RPMI8226 (cell line): ENCODE data around the gene CEP170B.
A peak's percentile ranks its signal among the peaks of the same experiment; 100 is the strongest.
"Not testable (repeated sequence)": the region's sequence is repeated elsewhere in the genome, so short reads cannot be mapped to it uniquely, and the experiment has no call there.

Experiments used
- DNase-seq: peaks from one replicate; pipeline ENCODE4 v3.0.0-alpha.2; 2015

The CEP170B gene

DNA sequence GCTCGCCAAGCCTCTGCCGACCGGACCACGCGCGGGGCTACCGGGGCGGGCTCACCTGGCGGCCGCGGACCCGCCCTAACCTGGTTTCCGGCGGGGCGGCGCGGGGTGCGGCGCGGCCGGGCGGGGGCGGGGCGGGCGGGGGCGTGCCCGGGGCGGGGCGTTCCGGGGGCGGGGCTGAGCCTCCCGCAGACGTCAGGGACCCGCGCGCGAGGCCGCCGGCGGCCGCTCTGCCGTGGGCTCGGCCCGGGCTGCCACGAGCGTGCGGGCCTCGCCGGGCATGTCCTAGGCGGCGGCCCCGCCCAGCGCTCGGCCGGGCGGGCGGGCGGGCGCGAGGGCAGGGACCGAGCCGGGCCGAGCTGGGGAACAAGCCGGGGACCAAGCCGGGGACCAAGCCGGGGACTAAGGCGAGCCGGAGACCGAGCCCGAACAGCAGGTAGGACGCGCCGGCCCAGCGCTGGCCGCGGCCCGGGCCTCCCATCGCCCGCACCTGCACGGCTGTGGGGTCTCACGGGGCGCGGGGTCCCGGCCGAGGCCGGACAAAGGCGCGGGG, at the start of gene CEP170B:
CEP170B (plus strand) TSS at position 188 of the 550 bp plus-strand sequence. CDS start 3,183 bp downstream, outside the sequence.
- peak; percentile 59 for DNase-seq

DNA sequence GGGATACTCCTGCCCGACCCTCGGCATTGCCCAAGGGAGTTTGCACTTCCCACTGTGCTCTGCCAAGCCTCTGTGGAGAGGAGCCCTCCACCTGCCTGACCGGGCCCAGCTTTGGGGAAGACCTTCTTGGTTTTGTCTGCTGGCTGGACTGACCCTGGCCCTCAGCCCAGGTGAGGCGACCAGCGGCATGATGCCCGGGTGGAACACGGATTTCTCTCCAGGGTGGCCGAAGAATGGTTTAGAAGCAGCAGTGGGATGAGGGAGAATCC, 48.5 kb upstream of the CEP170B start:
- no peak for DNase-seq

DNA sequence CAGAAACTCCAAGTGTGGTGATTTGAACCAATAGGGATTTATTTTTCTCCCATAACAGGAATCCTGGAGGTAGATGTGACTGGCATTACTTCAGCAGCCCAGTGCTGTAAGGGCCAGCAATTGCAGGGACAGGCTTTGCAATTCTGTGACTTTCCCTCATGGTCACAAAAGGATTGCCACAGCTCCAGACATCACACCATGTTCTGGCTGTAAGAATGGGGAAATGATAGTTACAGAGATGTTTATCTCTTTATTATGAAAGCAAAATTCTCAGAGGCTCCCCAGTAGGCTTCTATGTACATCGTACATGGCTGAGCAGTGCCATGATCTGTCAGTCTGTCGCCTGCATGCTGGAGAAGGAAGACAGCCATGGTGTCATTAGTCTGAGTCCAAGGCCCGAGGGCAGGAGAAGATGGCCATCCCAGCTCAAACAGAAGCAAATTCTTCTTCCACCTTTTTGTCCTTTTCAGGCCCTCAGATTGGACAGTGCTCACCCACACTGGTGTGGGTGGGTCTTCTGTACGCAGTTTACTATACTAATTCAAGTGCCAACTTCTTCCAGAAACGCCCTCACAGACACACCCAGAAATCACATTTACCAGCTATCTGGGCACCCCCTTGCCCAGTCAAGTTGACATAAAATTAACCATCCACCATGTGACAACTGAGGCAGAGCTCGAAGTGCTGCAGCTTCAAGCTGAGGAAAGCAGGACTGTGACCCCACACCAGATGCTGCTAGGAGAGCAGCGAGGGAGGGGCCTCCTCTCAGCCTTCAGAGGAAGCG, 46.9 kb upstream of the CEP170B start:
- DNase-seq, result no peak

DNA sequence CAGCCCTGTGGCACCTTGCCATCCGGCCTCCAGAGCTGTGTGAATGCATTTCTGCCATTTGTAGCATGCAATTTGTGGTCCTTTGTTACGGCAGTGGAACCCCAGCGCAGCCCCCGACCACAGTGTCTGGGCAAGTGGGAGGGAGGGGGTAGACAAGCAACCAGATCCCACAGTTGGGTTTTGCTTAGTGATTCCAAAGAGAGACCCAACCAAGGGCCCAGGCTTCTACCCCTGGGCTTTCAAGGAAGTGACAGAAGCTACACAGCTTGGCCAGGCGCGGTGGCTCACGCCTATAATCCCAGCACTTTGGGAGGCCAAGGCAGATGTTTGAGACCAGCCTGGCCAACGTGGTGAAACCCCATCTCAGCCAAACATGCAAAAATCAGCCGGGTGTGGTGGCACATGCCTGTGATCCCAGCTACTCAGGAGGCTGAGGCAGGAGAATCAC, 46.3 kb upstream of the CEP170B start:
- no peak for DNase-seq

DNA sequence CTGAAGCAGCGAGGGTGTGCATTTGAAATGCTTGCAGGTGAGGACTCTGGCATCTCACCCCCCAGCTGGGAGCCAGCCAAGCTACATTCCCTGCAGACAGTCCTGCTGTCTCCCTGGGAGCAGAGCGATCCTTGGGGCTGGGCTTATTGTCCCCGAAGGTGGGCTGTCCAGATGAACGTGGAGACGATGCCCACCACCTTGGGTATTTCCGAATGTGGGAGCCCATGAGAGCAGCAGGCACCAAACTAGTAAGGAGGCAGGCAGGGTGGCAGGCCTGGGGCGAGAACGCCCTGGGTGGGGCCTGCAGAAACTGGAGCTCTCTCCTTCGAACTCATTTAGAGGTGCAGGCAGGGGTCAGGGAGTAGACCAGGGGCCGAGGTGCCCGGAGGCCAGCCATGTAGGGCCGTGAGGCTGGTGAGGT, 45.7 kb upstream of the CEP170B start:
- DNase-seq, result no peak

DNA sequence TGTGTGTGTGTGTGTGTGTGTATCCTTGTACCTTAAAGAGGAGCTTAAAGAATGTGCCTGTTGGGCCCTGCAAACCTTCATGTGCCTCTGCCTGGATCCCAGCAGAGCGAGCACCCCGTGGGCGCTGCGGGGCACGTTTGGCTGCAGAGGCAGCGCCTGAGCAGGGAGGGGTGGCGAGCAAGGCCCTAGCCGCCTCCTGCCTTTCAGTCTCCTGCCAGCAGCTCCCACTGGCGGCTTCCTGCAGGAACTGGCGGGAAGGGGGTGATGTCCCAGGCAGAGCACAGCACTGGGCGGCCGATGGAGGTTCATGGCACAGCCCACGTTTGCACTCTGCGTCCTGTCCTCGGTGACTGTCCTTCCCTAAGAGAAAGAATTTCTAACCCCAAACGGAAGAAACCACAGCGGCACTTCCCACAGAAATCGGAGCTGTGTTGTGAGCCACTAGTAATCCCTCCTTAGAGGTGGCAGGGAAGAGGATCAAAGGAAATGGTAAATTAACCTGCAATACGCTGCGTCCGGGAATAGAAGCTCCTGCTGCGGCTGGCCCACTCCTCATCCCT, 44.3 kb upstream of the CEP170B start:
- DNase-seq, result peak; percentile 13

DNA sequence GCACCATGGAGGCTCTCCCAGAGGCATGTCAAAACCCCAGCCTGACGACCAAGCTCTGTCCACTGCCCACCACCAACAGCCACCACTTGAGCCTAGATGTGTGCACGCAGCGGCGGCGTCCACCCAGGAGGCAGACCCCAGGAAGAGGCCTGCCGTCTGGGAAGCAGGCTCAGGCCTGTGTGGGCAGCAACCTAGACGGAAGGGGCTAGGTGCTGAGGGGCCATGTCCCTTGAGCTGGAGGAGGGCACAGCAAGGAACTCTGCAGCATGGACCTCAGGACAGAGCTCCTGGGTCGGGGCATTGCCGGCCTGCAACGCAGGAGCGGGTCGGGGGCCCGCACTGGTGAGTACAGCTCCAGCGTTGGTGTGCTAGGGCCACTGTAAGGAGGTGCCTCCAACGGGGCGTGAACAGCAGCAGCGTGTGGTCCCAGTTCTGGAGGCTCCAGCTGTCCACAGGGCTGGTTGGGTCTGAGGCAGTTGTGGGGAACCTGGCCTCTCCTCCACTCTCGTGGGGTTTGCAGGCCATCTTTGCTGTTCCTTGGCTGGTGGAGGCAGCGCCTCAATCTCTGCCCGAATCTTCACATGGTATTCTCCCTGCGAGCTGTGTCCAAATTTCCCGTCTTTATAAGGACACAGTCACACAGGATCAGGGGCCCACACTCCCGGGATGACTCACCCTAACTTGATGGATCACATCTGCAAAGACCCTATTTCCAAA, 43.7 kb upstream of the CEP170B start:
- DNase-seq, result no peak

DNA sequence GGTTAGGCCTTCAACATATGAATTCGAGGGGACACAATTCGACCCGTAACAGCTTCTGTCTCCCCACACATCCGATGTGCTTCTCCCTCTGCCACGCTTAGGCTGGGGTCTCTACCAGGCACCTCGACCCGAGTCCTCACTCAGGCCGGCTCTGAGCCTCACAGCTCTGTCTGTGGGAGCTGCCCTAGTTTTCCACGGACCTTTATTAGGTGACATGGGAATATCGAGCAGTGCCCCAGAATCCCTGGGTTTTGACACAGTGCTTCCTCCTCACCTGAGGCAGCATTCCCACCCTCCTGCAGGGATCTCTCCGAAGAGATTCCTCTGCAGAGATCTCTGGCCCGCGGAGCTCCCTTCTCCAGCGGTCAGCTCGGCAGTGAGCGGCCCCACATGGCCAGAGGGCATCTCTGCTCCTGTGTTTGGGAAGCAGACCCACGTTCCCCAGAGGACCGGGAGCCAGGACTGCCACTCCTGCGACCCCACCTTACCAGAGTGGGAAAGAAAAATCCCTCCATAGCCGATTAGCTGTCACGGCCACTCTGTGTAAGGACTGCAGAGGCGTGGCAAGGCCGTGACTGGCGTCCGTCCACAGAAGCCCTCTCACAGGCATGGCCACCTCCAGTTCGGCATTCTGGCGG, 43.0 kb upstream of the CEP170B start:
- no peak for DNase-seq

DNA sequence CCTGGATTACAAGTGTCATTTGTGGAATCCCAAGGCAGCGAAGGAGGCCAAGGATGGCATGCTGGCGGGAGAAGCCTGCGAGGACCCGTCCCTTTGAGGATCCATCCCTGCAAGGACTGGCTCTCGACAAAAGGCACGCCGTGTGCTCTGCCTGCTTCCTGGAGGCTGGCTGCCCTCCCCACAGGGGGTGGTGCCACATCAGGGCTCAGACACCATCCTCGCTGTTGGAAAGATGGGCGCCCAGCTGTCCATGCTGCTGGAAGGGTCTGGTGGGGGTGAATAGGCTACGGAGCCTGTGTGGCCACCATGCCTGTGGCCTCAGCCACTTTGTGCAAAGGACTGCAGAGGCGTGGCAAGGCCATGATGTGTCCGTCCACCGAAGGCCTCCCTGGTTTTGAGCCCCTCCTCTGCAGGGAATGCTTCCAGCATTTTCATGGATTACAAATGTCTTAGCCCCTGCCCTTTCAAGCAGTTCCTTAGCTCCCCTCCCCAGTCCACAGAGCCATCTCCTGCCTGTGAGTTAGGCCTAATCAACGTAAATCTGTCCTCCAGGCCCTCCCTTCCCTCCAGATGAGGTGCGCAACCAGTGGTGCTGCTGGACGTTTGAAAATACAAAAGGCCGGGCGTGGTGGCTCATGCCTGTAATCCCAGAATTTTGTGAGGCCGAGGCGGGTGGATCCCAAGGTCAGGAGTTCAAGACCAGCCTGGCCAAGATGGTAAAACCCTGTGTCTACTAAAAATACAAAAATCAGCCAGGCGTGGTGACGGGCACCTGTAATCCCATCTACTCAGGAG, 42.0 kb upstream of the CEP170B start:
- DNase-seq, result no peak

DNA sequence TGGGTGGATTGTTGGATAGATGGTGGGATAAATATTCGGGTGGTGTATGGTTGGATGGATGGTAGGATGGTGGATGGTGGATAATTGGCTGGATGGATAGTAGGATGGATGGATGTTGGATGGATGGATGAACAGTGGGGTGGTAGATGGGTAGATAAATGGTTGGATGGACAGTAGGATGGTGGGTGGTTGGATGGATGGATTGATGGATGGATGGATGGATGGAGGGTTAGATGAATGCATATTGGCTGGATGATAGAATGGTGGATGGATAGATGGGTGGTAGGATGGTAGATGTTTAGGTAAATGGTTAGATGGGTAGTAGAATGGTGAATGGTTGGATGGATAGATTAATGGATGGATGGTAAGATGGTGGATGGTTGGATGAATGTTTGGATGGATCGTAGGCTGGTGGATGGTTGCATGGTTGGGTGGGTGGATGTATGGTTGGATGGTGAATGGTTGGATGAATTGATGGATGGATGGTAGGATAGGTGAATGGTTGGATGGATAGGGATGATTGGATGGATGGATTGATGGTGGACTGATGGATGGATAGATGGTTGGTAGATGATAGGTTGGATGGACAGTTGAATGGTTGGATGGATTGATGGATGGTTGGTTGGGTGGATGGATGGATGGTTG, 40.6 kb upstream of the CEP170B start:
- DNase-seq, result no peak

DNA sequence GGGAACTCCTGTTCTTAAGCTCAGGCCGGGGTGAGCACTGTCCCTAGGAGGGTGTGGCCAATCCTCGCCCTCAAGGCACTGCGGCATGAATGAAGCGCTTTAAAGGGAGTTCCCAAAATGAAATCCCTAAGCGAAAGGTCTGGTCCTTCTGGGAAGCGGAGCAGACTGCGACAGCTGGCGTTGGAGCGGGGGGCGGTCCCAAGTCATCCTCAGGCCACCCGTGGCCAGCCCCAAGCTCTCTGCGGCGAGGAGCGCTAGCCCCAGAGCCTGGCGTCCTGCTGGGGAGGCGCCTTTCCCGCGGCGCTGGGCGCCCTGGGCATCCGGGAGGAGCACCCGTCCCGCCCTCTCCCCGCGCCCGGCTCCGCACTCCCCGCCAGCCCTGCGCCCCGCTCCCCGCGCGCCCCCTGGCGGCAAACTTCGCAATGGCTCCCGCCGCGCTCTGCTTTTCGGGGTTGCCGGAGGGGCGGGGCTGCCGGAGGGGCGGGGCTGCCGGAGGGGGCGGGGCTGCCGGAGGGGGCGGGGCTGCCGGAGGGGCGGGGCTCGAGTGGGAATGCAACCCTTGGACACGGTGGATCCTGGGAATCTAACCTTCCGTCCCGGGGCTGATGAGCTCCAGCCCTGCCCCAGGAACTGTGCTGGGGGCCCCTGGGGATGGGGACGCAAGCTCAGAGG, 38.7 kb upstream of the CEP170B start:
- peak; percentile 81 for DNase-seq

DNA sequence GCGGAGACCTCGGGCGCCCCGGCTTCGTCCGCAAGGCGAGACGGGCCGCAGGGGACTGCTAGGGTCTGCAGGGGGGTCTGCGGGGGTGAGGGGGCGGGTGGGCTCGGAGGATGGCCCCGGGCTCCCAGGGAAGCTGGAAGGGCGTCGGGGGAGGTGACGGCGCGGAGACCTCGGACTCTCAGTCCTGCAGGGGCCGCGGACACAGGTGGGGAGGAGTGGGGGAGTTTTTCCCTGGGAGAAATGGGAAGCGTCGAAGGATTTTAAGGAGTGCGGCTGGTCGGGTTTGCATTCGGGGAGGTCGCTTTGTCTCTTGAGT, 38.2 kb upstream of the CEP170B start:
- DNase-seq, result no peak

DNA sequence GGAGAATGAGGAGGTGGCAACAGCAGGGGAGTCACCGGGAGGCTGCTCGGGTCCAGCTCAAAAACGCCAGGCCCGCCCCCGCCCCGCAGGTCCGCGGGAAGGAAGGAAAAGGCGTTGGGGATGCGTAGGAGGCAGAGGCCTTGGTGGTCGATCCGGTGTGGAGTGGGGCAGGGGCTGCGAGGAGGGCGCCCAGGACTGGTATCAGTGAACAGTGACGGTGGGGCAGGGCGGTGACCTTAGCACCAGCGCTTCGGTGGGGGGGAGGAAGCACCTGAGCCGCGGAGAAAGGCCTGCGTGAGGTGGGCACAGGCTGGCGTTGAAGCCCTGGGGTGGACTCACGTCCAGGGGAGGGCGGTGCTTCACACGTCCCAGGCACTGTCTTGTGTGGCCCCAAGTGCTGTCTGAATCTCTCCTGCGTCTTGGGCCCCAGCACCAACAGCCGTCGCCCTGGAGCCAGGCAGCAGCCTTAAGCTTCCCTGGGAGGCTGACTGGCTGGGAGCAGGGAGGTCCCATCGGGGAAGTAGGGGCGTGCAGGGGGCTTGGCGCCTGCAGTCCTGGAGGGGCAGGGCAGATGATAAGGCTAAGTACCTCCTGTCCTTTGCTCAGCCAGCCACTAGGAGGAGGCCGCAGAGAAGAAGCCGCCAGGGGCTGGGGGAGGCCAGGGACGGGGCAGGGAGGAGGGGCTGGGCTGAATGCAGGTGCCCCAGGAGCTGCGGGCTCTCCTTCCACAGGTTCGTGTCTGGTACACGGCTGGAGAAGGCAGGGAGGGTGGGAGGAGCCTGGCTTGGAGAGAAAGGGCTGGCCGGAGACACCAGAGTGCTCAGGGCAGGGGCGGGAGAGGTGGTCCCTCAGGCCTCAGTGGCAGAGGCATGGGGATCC, 37.7 kb upstream of the CEP170B start:
- peak; percentile 65 for DNase-seq

DNA sequence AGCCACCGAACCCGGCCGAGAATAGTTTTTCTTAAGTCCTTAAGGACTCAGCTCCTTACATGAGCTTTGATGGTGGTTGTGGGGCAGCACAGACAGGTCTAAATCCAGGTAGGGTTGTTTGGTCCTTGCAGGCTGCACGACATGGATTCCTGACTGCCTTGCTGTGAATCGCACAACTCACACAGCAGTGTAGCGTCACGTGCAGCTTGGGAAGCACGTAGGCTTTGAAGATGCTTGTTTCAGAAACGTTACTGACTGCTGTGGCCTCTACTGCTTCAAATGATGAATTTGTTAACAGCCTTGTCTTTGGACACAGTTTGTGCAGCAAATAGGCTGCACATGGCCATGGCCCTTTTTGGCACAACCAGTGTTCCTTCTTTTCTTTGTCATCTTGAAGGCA, 34.3 kb upstream of the CEP170B start:
- no peak for DNase-seq

DNA sequence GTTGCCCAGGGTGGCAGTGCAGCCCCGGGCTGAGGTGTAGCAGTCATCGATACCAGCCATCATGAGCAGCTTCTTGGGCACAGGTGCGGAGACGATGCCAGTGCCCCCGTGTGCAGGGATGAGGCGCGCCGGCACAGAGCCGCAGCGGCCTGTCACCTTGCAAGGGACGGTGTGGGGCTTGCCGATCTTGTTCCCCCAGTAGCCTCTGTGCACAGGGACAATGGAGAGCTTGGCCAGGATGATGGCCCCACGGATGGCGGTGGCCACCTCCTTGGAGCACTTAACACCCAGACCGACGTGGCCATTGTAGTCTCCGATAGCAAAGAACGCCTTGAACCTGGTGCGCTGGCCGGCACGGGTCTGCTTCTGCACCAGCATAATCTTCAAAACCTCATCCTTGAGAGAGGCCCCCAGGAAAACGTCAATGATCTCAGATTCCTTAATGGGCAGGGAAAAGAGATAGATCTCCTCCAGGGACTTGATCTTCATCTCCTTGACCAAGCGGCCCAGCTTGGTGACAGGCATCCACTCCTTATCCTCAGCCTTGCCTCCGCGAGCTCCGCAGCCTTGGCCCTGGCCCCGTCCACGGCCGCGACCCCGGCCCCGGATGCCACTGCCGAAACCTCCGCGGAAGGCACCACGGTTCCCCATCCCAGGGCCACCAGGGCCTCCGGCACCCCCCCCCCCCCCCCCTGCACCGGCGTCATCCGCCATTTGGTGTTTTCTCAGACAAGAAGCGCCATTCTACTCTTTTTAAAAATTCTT, 28.7 kb upstream of the CEP170B start:
- DNase-seq, result not testable (repeated sequence)

DNA sequence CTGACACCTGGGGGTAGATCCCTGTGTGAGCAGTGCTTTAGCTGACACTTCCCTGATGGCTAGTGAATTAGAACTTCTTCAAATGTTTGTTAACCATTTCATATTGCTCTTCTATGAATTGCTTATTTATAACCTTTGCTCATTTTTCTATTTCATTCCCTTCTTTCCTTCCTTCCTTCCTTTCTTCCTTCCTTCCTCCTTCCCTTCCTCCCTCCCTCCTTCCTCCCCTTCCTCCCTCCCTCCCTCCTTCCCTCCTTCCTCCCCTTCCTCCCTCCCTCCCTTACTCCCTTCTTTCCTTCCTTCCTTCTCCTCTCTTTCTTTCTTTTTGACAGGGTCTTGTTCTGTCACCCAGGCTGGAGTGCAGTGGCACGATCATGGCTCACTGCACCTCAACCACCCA, 23.3 kb upstream of the CEP170B start:
- DNase-seq, result no peak

DNA sequence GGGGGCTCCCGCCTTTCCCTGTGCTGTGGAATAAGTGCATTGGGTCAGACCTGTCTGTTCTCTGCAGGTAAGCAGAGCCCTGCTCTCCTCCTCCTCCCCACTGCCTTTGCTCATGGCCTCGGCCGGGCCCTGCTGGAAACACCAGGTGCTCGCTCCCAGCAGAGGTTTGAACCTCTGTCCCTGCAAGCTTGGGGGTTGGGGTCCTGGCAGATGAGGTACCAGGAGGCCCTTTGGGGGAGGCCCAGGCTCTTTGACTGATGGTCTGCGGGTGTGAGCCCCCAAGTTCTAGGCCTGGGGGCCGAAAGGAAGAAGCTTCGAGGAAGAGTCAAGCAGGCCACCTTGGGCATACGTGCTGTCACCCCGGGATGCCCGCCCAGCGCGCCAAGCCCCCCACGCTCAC, 22.1 kb upstream of the CEP170B start:
- no peak for DNase-seq

DNA sequence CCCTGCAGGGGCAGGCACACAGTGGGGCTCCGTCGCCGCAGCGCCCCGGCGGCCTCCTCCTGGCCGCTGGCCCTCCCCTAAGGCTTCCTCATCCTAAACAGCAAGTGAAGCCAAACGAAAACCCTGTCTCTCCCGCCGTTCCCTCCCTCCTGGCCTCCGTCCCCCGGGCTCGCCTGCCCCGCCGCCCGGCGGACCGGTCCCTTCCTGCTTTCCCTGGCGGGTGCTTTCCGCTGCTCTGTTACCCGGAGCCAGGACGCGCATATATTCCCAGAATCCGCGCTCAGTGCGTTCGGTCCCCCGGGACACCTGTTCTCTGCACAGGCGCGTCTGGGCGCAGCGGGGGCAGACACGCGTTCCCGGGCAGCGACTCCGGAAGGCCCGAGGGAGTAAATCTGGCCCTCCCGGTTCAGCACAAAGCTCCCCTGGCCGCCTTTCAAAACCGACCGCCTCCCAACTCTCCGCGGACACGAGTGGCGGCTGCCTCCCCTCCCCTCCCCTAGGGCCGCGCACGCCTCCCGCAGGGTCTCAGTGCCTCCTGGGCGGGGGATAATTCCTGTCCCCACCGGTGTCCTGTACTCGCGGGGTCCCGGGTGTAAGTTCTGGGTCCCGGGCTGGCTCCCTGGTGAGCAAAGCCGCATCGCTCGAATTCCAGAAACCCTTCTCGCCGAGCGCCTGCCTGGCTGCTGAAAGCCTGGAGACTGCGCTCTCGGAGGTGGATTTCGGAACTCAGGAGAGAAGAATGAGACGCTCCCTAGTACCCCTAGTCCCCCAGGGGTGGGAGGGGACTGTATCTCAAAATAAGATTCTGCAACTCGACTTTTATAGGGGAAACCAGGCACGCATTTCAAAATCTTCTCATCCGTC, 21.4 kb upstream of the CEP170B start:
- DNase-seq, result no peak
